GM12874 (cell line): ENCODE results near the gene HDDC2.

Source experiments
- CTCF ChIP-seq: IDR thresholded peaks from 2 replicates; pipeline ENCODE4 v1.5.1; 2011; ENCODE audit warnings: low read depth, mild to moderate bottlenecking, control low read depth, low read length, moderate library complexity; ENCODE audit not compliant: insufficient read depth

HDDC2 gene

GRCh38 chr6:125294036-125294435 is 7.7 kb downstream of the HDDC2 start:
- no peak for TF ChIP-seq CTCF

GRCh38 chr6:125293587-125293986 is 8.2 kb downstream of the HDDC2 start:
- no peak for TF ChIP-seq CTCF

GRCh38 chr6:125287718-125288117 is 14.0 kb downstream of the HDDC2 start:
- TF ChIP-seq CTCF: no peak

- TF ChIP-seq CTCF: no peak
These were observed 15.8 kb downstream of the HDDC2 start for GRCh38 chr6:125285936-125286335.

- TF ChIP-seq CTCF: no peak
These were observed 16.4 kb downstream of the HDDC2 start for GRCh38 chr6:125285353-125285752.

GRCh38 chr6:125279961-125280360 is 21.8 kb downstream of the HDDC2 start:
- no peak for TF ChIP-seq CTCF

GRCh38 chr6:125277838-125278237 is 23.9 kb downstream of the HDDC2 start:
- no peak for TF ChIP-seq CTCF

- TF ChIP-seq CTCF: no peak
These were observed 26.0 kb downstream of the HDDC2 start for GRCh38 chr6:125275779-125276178.
